Type B pancreatic cell (in vitro differentiated cells): Measurements from ENCODE around the gene RETN. TPM values are rescaled to one million over a fixed set of nuclear protein-coding genes. Genes with fewer than 3 reads are reported as not detected.
A peak's percentile ranks its signal among the peaks of the same experiment; 100 is the strongest.

Experiments
- DNase-seq: peaks from one replicate; pipeline ENCODE4 v3.0.0; 2021; ENCODE audit warnings: mixed read lengths; ENCODE audit not compliant: unreplicated experiment; ENCODE audit errors: extremely low spot score
- H3K27ac Mint-ChIP-seq: 2 replicates; pipeline ENCODE4 v1.8.0; 2021; ENCODE audit warnings: mild to moderate bottlenecking, mixed read lengths
- H3K27me3 Mint-ChIP-seq: 2 replicates; pipeline ENCODE4 v1.8.0; 2021; ENCODE audit warnings: mixed read lengths
- H3K36me3 Mint-ChIP-seq: 2 replicates; pipeline ENCODE4 v1.8.0; 2021; ENCODE audit warnings: mixed read lengths
- H3K4me1 Mint-ChIP-seq: one replicate; pipeline ENCODE4 v1.8.0; 2021; ENCODE audit warnings: mixed read lengths; ENCODE audit not compliant: unreplicated experiment
- H3K4me3 Mint-ChIP-seq: 2 replicates; pipeline ENCODE4 v1.8.0; 2021; ENCODE audit warnings: mild to moderate bottlenecking, mixed read lengths
- H3K9me3 Mint-ChIP-seq: 2 replicates; pipeline ENCODE4 v1.8.0; 2021; ENCODE audit warnings: mixed read lengths
- CTCF ChIP-seq: fragments of 200-600 bp; sonication (generic); conservative IDR thresholded peaks from 2 replicates; pipeline ENCODE4 v1.5.0; 2021; ENCODE audit warnings: antibody characterized with exemption, mild to moderate bottlenecking
- total RNA-seq: library from RNA; stranded (reverse); gene quantifications from 2 replicates; pipeline ENCODE4 v1.2.1, GENCODE V29; 2021; ENCODE audit warnings: low replicate concordance

Gene RETN
- total RNA-seq, 1 donor from 2014 or later: not detected

GRCh38 chr19:7629347-7630054, 39.3 kb upstream of the RETN start, which contains the start of the genes PET100 and XAB2:
Gene PET100 (plus strand): TSS chr19:7629793. CDS start chr19:7629834, 41 bp downstream.
Gene XAB2 (minus strand): TSS chr19:7629545. CDS start chr19:7629527, 18 bp downstream.
- H3K27ac Mint-ChIP-seq: peak within 1 kb of the TSS; percentile 99
- peaks cover 8% of the 10 kb centered on the region for H3K36me3 Mint-ChIP-seq
- no peak for TF ChIP-seq CTCF
- peak; percentile 96 for DNase-seq
- H3K4me1 Mint-ChIP-seq: peaks cover 17% of the 10 kb centered on the region
- H3K27me3 Mint-ChIP-seq: no peaks in the 10 kb centered on the region
- no peaks in the 10 kb centered on the region for H3K9me3 Mint-ChIP-seq
- peak within 1 kb of the TSS; percentile 100 for H3K4me3 Mint-ChIP-seq

- no peak for TF ChIP-seq CTCF
- no peak for DNase-seq
- H3K27ac Mint-ChIP-seq: peak overlapping the region; percentile 31
- H3K4me1 Mint-ChIP-seq: peaks cover 17% of the 10 kb centered on the region
- peaks cover 18% of the 10 kb centered on the region for H3K27me3 Mint-ChIP-seq
- no peaks in the 10 kb centered on the region for H3K9me3 Mint-ChIP-seq
- peaks cover 8% of the 10 kb centered on the region for H3K36me3 Mint-ChIP-seq
- peak overlapping the region; percentile 59 for H3K4me3 Mint-ChIP-seq
Observed at GRCh38 chr19:7631577-7631976, 37.3 kb upstream of the RETN start.

GRCh38 chr19:7632340-7633203, 36.3 kb upstream of the RETN start:
- no peak overlapping the region for H3K27ac Mint-ChIP-seq
- peaks cover 19% of the 10 kb centered on the region for H3K27me3 Mint-ChIP-seq
- TF ChIP-seq CTCF: no peak
- H3K4me3 Mint-ChIP-seq: no peak overlapping the region
- DNase-seq: no peak
- H3K36me3 Mint-ChIP-seq: peaks cover 8% of the 10 kb centered on the region
- H3K9me3 Mint-ChIP-seq: no peaks in the 10 kb centered on the region
- H3K4me1 Mint-ChIP-seq: peaks cover 17% of the 10 kb centered on the region

GRCh38 chr19:7633698-7634097, 35.2 kb upstream of the RETN start, which contains the start of gene PCP2:
Gene PCP2 (minus strand): TSS chr19:7633719. CDS start chr19:7633457, 262 bp downstream.
- no peak for TF ChIP-seq CTCF
- no peak for DNase-seq
- Mint-ChIP-seq H3K4me1 (peaks cover 11% of the 10 kb centered on the region), H3K27me3 (peaks cover 24% of the 10 kb centered on the region), H3K9me3 (no peaks in the 10 kb centered on the region), H3K27ac (peak within 1 kb of the TSS; percentile 44), H3K36me3 (peaks cover 8% of the 10 kb centered on the region), H3K4me3 (peak within 1 kb of the TSS; percentile 56)

- Mint-ChIP-seq H3K4me3 (peak overlapping the region; percentile 77), H3K36me3 (no peaks in the 10 kb centered on the region), H3K27ac (peak overlapping the region; percentile 43), H3K9me3 (no peaks in the 10 kb centered on the region), H3K27me3 (peaks cover 28% of the 10 kb centered on the region), H3K4me1 (no peaks in the 10 kb centered on the region)
- DNase-seq: no peak
- TF ChIP-seq CTCF: no peak
Observed at GRCh38 chr19:7635670-7636069, 33.2 kb upstream of the RETN start.
